ENCODE measurements around the gene RPH3AL. TPM values are rescaled to one million over a fixed set of nuclear protein-coding genes. Genes with fewer than 3 reads are reported as not detected.
"Not testable (repeated sequence)": the region's sequence is repeated elsewhere in the genome, so short reads cannot be mapped to it uniquely, and the experiment has no call there.

Gene RPH3AL
- polyA plus RNA-seq, 4 donors: 12.0 to 30.3 (median 25.6) TPM

DNA sequence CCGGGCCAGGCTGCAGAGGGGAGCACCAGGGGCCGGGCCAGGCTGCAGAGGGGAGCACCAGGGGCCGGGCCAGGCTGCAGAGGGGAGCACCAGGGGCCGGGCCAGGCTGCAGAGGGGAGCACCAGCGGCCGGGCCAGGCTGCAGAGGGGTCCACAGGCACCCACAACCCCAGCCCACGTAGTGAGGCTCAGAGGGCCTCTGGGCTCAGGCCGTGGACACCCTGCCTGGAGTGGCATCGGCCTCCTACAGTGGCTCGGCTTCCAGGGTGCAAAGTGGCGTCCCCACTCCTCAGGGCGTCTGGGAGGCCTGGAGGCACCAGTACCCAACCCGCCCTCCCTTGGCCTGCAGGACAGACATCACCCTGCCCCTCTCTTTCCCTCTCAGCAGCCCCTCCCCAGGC lies 180.7 kb downstream of the RPH3AL start:
- DNase-seq (ENCODE audit: low read depth in 4 of 4, low spot score in 2 of 4): no peak

DNA sequence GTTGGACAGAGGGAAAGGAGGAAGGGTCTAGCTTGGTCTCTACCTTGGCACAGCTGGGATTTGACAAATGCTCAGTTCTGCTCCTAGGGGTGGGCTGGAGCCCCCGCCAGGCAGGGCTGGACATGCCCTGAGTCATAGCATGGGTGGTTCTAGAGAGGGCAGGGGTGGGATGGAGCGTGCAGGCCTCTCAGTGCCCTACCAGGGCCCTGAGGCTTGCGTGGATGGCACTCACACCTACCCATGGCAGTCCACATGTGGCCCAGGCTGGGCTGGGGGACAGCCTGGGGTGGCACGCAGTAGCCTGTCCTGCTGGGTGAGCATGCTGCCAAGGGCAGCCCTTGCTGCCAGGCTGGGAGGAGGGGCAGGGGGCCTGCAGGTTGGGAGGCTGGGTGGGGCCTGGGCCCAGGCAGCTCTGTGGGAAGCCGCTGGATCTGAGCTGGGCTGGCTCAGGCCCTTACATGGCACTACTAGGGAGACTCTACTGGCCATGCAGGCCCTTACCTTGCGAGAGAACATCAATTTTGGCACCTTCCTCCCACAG lies 182.4 kb downstream of the RPH3AL start:
- DNase-seq (ENCODE audit: low read depth in 4 of 4, low spot score in 2 of 4): no peak

- not testable (repeated sequence) for DNase-seq (ENCODE audit: low read depth in 4 of 4, low spot score in 2 of 4)
These were observed 184.0 kb downstream of the RPH3AL start for GRCh38 chr17:168614-169013.

DNA sequence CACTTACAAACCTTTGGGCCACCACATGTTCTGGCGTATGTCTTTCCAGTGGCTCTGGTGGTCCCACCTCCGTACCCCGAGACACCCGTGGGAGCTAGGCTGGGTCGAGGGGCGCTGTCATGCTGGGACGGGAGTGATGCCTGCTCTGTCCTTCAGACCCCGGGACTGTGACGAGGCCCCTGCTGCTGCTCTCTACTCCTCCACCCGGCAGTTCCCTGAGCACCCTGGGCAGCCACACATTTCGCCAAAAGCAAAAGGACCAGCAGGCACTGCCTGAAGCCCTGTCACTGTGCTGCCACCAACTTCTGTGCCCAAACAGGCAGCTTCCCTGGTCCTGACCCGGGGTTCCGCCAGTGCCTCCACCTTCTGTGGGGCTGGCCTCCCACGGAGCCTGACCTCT lies 186.7 kb downstream of the RPH3AL start:
- no peak for DNase-seq (ENCODE audit: low read depth in 4 of 4, low spot score in 2 of 4)

- no peak for DNase-seq (ENCODE audit: low read depth in 4 of 4, low spot score in 2 of 4)
These were observed 188.0 kb downstream of the RPH3AL start for GRCh38 chr17:164303-165235.

GRCh38 chr17:163514-164098 lies 189.0 kb downstream of the RPH3AL start:
- no peak for DNase-seq (ENCODE audit: low read depth in 4 of 4, low spot score in 2 of 4)

- DNase-seq (ENCODE audit: low read depth in 4 of 4, low spot score in 2 of 4): no peak
These were observed 189.9 kb downstream of the RPH3AL start for GRCh38 chr17:162689-163088.

Other genes starting within 250 kb of the RPH3AL start
- gene SCGB1C2, start 215.2 kb downstream of the RPH3AL start, polyA plus RNA-seq (ENCODE audit: insufficient read length in 4 of 4): 1 to 10 TPM; 1.4 to 2.1 (median 2.0) TPM
- gene DOC2B, start 171.2 kb downstream of the RPH3AL start, polyA plus RNA-seq (ENCODE audit: insufficient read length in 4 of 4): 10 to 100 TPM; 54.8 to 99.1 (median 80.3) TPM
- 10 to 100 TPM; 25.4 to 41.4 (median 32.7) TPM for gene RFLNB, start 93.1 kb upstream of the RPH3AL start, polyA plus RNA-seq (ENCODE audit: insufficient read length in 4 of 4)

All from left renal cortex interstitium (tissue), 4 donors.